Measurements from ENCODE around the gene C1QB.
"Not testable (repeated sequence)": the region's sequence is repeated elsewhere in the genome, so short reads cannot be mapped to it uniquely, and the experiment has no call there.

The C1QB gene

DNA sequence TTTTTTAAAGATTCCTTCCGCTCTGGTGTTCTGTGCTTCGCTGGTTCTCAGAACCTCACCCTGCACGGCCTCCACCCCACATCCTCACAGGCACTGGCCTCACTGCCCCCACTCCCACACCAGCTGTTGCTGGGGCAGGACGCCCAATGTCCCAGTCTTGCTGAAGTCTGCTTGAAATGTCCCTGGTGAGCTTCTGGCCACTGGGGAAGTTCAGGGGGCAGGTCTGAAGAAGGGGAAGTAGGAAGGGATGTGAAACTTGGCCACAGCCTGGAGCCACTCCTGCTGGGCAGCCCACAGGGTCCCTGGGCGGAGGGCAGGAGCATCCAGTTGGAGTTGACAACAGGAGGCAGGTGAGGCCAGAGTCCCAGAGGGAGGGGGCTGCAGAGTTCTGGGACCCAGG lies 16.7 kb upstream of the C1QB start, which contains the start of gene C1QA:
Gene C1QA (plus strand): TSS at position 276 of the 400 bp plus-strand sequence. CDS start 989 bp downstream, outside the sequence.
- DNase-seq = no peak

DNA sequence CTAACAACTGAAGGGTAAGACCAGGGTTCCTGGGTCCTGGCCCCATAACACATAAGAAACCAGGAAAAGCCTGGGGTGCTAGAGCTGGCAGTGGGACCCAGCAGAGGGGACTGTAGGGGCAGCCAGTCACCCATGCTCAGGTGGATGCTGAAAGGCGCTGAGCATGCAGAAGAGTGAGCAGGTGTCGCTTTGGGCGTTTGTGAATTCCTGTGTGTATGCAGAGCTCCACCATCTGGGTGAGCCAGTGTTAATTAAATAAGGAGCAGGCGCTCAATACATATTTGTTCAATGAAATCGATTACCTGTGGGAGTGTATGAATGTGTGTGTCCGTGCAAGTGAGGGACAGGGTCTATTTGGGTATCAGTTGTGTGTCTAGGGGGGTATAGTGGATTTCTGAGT lies 16.1 kb upstream of the C1QB start:
- DNase-seq = no peak

DNA sequence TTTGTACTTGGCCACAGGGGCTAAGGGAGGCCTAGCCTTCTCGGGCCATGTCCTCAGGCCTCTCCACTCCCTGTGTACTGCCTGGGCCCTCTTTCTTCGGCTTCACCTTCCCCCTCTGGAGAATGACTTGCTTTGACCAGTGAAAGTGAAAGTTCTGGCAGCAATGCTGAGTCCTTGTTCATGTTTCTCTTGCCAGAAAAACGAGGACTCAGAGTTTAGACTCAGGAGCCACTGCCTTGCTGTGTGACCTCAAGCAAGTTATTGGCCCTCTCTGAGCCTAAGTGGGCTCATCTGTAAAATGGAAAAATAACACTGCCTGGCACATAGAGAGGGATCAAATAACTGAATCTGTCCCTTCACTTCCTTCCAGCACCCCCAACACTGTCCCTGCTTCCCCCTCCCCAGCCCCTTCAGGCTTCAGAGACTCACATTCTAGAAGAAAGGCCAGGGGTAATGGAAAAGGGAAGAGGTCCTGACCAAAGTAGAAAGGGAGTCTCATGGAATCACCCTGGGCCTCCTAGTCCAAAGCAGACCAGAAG lies 15.1 kb upstream of the C1QB start:
- no peak for DNase-seq

DNA sequence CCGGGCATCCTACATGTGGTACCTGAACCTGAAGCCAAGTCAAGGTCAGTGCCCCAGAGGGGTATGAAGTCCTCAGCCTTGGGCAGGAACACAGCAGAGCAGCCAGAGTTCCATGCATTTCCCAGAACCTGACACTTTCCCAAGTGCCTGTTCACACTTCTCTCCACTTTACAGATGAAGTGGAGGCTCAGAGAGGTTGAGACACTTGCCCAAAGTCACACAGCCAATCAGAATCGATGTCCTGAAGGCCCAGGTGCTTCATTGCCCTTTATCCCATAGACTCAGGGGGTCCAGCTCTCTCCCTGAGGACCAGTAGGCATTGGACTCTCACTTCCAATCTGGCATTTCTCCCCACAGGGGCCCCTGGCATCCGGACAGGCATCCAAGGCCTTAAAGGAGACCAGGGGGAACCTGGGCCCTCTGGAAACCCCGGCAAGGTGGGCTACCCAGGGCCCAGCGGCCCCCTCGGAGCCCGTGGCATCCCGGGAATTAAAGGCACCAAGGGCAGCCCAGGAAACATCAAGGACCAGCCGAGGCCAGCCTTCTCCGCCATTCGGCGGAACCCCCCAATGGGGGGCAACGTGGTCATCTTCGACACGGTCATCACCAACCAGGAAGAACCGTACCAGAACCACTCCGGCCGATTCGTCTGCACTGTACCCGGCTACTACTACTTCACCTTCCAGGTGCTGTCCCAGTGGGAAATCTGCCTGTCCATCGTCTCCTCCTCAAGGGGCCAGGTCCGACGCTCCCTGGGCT lies 14.4 kb upstream of the C1QB start:
- DNase-seq = no peak

DNA sequence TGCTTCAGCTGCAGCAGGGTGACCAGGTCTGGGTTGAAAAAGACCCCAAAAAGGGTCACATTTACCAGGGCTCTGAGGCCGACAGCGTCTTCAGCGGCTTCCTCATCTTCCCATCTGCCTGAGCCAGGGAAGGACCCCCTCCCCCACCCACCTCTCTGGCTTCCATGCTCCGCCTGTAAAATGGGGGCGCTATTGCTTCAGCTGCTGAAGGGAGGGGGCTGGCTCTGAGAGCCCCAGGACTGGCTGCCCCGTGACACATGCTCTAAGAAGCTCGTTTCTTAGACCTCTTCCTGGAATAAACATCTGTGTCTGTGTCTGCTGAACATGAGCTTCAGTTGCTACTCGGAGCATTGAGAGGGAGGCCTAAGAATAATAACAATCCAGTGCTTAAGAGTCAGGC lies 13.8 kb upstream of the C1QB start:
- DNase-seq = no peak

DNA sequence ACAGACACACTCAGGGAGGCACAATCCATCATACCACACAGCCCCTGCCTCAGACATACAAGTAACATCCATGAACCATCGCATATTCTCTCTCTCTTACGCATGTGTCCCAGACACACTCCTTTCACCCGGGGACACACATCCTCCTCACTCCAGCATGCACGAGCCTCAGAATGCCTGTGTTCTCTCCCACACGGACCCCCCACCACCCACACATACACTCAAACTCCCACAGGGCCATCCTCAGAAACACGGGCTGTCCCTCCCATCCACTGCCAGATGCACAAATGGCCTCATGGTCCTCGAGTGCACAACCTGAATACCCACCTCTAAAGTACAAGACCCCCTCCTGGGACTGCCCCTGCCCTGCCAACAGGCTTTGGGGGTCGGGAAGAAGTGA lies 11.8 kb upstream of the C1QB start:
- DNase-seq = no peak

DNA sequence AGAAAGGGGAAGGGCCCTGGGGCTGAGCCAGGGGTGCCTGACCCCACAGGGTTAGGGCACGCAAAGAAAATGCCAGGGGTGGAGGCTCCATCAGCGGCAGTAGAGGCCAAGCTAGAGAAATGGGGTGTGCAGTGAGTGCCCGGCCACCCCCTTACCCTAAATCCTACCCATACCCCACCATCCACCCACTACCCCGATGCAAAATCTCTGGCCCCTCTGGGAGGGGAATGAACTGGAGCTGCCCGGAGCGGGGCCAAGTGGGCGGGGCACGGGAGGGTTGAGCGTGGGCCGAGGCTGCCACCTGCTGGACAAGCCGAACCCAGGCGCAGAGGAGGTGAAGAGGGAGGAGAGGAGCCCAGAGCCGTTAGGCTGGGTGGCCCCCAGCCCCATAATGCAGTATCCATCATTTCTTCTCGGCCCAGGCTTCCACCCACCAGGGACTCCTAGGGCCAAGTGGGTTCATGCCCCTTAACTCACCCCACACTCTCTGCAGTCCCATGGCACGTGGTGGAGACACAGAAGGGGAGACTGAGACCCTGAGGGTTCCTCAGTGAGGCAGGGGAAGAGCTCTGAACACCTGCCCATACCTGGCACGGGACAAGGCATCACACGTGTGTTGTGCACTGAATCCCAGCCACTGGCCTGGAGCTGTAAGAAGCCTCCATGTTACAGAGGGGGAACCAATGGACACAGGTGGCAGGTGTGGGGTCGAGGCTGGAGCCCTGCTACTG lies 11.0 kb upstream of the C1QB start:
- DNase-seq = peak; percentile 65

DNA sequence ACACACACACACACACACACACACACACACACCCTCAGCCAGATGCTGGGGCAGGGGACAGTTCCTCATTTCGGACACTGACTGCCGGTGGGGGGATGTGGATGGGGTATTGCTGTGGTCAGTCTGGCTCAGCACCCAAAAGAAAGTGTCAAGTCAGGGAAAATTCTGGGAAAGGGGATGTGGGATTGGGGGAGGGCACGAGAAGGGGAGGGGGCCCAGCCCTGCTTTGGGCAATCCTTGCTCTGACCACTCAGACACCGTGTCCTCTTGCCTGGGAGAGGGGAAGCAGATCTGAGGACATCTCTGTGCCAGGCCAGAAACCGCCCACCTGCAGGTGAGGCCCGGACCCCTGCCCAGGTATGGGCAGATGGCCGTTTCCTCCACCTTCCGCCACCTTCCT lies 9.7 kb upstream of the C1QB start, which contains the start of gene C1QC:
Gene C1QC (plus strand): TSS at position 253 of the 400 bp plus-strand sequence. CDS start 391 bp downstream, outside the sequence.
- DNase-seq = no peak

DNA sequence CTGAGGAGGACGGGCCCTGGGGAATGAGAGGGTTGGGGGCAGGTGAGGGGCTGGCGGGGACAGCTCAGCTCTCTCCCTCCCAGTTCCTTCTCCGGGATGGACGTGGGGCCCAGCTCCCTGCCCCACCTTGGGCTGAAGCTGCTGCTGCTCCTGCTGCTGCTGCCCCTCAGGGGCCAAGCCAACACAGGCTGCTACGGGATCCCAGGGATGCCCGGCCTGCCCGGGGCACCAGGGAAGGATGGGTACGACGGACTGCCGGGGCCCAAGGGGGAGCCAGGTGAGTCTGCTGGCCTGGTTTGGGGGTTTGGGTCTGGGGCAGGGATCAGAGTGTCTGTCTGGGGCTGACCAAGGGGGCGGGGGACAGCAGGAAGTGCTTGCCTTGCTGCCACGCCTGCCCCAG lies 9.1 kb upstream of the C1QB start:
- DNase-seq = no peak

DNA sequence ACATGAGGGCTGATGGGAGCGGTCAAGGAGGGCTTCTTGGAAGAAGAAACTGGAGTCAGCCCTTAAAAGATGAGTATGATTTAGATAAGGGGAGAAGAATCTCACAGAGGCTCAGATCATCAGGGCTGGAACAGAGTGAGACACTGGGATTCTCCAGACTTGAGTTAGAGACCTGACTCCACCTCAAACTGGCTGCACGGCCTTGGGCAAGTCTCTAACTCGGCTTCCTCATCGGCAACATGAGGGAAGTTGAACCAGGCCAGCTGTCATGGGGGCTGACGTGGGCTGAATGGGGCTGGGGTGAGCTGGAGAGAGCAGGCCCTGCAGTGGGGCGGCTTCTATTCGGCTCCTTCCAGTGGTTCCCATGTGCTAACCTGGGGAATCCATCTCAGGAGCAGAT lies 7.1 kb upstream of the C1QB start:
- no peak for DNase-seq

DNA sequence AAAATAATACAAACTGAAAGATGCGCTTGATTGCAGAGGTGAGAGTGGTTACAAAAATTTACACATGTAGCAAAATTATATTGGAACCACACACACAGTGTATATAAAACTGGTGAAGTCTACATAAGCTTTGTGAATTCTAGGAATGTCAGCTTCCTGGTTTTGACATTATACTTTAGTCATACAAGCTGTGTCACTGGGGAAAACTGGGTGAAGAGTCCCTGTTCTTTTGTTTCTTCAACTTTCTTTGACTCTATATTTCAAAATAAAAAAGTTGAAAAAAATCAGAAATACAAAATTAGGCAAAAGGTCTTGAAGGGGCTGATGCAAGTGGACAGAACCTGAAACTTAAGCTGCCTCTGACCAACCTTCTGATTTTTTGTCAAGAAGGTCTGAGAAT lies 6.7 kb upstream of the C1QB start:
- DNase-seq = no peak

DNA sequence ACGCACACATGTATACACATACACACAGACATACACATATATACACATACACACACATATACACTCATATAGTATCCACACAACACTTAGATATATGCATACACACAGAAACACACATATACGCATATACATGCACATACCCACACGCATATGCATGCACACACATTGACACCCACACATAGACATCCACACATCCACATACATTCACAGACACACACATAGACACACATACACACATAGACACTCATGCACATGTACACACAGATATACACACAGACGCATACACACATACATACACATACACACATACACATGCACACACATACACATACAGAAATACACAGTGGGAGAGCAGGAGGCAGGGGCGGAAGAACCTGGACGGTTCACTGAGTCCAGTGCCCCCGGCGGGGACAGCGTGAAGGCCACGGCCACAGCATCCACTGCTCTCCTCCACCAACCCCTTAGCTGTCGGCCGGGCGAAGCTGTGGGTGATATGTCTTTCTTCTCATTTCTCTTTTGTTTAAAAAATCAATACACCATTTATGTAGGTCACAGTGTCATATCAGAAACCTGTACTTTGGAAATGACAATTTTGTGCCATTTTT lies 2.8 kb upstream of the C1QB start:
- DNase-seq = no peak

DNA sequence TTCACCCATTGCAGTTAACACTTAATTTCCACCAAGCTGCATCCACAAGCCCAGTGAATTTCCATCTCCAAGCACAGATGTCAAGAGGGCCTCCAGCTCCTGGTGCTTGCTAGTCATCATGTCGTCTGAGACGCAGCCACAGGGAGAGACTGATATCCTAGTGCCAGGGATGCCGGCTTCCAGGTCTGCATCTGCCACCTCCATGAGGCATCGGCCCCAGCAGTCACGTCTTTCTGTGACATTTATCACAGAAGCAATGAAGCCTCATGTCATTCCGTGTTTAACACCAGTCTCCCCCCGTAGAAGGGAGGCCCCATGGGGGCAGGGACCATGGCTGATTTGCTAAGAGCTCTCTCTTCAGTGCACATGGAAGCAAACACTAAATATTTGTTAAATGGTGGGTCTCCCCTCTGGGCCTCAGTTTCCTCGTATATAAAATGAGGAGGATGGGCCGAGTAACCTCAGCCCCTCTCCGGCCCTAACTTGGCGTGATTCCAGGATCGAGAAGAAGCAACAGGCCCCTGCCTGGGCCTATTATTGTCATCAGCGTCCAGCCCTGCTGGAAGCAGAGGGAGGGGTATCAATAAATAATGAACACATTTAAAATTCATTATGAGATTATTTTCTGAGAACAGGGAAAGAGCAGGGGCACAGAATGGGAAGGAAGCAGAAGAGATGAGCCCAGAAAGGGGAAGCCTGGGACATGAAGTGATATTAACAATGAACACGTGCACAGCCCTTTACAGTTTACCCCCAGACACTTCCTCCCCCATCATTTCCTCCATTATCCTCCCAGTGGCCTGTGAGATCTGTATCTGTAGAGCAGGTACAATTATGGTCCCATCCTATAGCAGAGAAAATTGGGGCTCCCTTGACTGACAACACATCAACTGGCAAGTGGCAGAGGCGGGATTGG lies 837 bp upstream of the C1QB start:
- no peak for DNase-seq

DNA sequence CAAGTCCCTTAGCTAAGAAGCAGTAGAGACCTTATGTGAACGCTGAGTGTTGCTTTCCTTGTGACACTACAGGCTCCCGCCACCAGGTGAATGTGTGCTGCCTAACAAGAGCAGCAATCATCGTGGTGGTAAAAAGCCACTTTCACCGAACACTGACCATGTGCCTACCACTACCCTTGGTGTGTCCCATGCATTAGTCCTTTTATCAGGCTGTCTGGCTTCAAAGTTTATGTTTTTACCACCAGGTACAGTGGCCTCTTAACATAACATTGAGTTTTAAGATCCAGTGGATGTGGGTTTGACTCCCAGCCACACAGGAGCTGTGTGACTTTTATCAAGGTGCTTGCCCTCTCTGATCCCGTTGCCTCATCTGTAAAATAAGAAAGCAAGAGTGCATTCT lies 1.7 kb downstream of the C1QB start:
- no peak for DNase-seq

DNA sequence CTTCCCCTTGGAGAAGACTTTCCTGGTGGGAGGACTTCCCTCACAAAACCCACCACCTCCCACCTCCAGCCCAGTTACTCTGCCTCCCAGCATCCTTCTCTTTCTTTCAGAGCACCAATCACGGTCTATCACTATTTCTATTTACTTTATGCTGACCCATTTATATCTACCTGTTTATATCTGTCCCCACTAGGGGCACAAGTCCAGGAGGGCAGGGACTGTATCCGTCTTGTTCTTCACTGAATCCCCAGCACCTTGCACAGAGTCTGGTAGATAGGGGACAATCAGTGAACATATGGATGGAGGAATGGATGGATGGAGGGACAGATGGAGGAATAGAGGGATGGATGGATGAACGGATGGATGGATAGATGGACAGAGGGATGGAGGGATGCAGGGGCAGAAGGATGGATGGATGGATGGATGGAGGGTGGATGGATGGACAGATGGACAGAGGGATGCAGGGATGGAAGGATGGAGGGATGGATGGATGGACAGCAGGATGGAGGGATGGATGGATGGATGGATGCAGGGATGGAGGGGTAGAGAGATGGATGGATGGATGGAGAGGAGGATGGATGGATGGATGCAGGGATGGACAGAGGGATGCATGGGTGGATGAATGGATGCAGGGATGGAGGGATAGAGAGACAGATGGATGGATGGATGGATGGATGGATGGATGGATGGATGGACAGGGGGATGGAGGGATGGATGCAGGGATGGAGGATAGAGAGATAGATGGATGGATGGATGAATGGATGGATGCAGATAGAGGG lies 5.5 kb downstream of the C1QB start:
- no peak for DNase-seq

DNA sequence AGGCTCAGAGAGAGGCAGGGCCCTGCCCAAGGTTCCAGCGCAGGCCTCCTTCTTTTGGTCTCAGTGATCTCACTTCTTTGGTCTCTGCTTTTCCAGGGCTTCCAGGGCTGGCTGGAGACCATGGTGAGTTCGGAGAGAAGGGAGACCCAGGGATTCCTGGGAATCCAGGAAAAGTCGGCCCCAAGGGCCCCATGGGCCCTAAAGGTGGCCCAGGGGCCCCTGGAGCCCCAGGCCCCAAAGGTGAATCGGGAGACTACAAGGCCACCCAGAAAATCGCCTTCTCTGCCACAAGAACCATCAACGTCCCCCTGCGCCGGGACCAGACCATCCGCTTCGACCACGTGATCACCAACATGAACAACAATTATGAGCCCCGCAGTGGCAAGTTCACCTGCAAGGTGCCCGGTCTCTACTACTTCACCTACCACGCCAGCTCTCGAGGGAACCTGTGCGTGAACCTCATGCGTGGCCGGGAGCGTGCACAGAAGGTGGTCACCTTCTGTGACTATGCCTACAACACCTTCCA lies 7.7 kb downstream of the C1QB start:
- DNase-seq = no peak

DNA sequence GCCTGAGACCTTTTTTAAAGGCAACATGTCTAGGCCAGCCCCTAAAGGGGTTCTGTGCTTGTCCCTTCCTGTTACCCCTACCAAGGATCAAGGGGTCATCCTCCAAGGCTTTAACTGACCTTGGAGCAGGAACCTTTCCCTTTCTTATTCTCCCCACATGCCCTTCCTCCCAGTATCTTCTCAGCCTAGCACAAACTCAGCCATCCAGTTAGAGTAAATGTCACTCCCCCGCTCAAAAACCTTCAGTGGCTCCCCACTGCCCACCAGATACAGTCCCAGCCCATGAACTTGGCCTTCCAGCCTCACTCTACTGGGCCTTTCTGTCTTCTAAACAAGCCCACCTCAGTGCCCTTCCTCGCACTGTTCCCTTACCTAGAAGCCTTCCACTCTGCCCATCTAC lies 8.8 kb downstream of the C1QB start:
- no peak for DNase-seq

DNA sequence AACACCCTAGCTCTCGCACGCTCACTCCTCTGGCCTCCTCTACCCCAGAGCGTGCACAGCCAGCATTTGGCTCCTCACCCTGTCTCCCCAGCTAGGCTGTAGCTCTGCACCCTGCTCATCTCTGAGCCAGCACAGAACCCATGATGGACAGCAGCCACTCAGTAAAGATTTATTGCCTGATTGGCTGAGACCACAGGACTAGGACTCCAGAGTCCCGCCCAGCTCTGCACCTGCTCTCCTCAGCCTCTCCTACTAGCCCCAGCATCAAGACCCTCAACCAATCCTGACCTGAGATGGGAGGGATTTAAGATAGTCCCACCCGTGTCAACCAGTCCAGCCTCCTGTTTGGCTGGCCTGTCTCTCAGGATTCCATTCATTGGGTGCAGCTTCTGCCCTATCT lies 9.3 kb downstream of the C1QB start:
- DNase-seq = no peak

DNA sequence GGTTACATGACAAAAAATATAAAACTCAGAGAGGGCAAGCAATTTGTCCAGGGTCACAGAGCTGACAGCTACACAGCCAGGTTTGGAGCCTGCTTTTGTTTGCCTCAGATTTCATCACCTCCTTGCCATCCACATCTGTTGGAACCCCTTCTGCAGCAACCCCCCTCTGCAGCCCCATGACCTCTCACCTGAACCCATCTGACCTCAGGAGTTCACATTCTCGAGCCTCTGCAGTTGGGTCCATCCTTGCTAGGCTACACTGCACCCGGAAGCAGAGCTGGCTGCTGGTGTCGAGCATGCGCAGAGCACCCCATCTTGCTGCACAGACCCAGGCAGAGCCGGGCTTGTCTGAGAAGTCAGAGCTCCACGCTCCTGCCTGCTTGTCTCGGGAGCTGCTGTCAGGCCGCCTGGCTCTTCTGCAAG lies 10.0 kb downstream of the C1QB start:
- no peak for DNase-seq

DNA sequence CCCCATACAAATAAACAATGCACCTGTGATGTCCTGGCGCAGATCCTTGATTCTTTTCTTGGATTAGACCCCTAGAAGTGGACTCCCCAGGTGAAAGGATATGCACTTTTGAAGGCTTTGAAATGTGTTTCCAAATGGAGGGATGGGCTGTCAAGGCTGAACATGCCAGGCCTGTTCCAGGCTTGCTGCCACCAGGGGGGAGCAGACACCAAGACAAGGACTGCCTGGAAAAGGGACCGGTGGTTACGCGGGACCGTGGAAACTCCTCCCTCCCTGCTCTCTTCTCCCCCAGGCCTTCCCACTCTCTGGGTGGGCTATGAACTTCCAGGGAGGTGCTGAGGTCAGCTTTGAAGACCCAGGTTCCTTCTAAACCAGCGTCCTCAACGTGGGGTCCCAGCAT lies 12.7 kb downstream of the C1QB start:
- no peak for DNase-seq

DNA sequence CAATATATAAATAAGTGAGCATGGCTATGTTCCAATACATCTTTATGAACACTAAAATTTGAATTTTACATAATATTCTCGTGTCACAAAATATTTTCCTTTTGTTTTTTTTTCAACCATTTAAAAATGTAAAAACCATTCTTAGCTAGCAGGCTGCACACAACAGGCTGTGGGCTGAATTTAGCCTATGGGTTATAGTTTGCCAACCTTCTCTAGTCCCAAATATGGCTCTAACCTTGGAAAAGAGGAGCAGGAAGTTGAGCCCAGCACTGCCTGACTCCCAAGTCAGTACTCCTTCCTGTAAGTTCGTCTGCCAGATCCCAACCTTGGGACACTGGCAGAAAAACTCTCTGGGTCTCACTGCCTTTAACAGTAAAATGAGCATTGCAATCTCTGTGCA lies 13.4 kb downstream of the C1QB start:
- no peak for DNase-seq

DNA sequence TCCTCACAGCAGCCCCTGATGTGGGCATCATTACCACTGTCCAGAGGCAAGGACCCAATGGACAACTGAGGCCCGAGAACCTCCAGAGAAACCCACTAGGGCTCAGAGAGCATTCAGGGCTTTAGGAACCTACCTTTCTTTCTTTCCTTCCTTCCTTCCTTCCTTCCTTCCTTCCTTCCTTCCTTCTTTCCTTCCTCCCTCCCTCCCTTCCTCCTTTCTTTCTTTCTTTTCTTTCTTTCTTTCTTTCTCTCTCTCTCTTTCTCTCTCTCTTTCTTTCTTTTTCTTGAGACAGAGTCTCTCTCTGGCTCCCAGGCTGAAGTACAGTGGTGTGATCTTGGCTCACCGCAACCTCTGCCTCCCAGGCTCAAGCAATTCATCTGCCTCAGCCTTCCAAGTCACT lies 15.8 kb downstream of the C1QB start:
- DNase-seq = not testable (repeated sequence)
